ENCODE measurements around the gene MYB. TPM values are rescaled to one million over a fixed set of nuclear protein-coding genes. Genes with fewer than 3 reads are reported as not detected.
"Not testable (repeated sequence)": the region's sequence is repeated elsewhere in the genome, so short reads cannot be mapped to it uniquely, and the experiment has no call there.

MYB gene
- total RNA-seq, 1 donor from 2014 or later: 2.0 TPM

- DNase-seq: no peak
- TF ChIP-seq CTCF (IDR thresholded peaks at IDR 0.05): no peak
- H3K27me3 ChIP-seq: no peaks in the 10 kb centered on the region
- no peak overlapping the region for H3K27ac ChIP-seq
- ATAC-seq: no peak
- intact Hi-C loops (cut with DNase I): no loop called here
- no peaks in the 10 kb centered on the region for H3K4me1 ChIP-seq
- H3K9me3 ChIP-seq: no peaks in the 10 kb centered on the region
- H3K36me3 ChIP-seq: no peaks in the 10 kb centered on the region
- no peak overlapping the region for H3K4me3 ChIP-seq
These were observed 39.4 kb upstream of the MYB start for GRCh38 chr6:135141728-135142127.

GRCh38 chr6:135142232-135142631 lies 38.9 kb upstream of the MYB start:
- H3K36me3 ChIP-seq; DNase-seq; ATAC-seq; H3K4me3 ChIP-seq; H3K4me1 ChIP-seq; H3K27me3 ChIP-seq; intact Hi-C loops (cut with DNase I); H3K9me3 ChIP-seq; H3K27ac ChIP-seq: not testable (repeated sequence)

- H3K27ac ChIP-seq: no peak overlapping the region
- no peaks in the 10 kb centered on the region for H3K9me3 ChIP-seq
- no peaks in the 10 kb centered on the region for H3K27me3 ChIP-seq
- H3K36me3 ChIP-seq: no peaks in the 10 kb centered on the region
- no peak overlapping the region for H3K4me3 ChIP-seq
- H3K4me1 ChIP-seq: peaks cover 5% of the 10 kb centered on the region
- ATAC-seq (no peak), DNase-seq (no peak)
- intact Hi-C loops (cut with DNase I): no loop called here
- TF ChIP-seq CTCF (IDR thresholded peaks at IDR 0.05): no peak
These were observed 36.4 kb upstream of the MYB start for GRCh38 chr6:135144673-135145062.

GRCh38 chr6:135145063-135145800 lies 35.9 kb upstream of the MYB start:
- TF ChIP-seq CTCF (IDR thresholded peaks at IDR 0.05): peak; percentile 55

GRCh38 chr6:135146162-135146934 lies 34.8 kb upstream of the MYB start:
- Histone ChIP-seq H3K27me3 (no peaks in the 10 kb centered on the region), H3K36me3 (no peaks in the 10 kb centered on the region), H3K4me3 (no peak overlapping the region), H3K9me3 (no peaks in the 10 kb centered on the region), H3K4me1 (peaks cover 5% of the 10 kb centered on the region), H3K27ac (no peak overlapping the region)
- DNase-seq (no peak), ATAC-seq (no peak)
- no peak for TF ChIP-seq CTCF (IDR thresholded peaks at IDR 0.05)
- intact Hi-C loops (cut with DNase I): no loop called here

More at GRCh38 chr6:135145063-135145800, 35.9 kb upstream of the MYB start:
- Histone ChIP-seq H3K27ac (no peak overlapping the region), H3K27me3 (no peaks in the 10 kb centered on the region), H3K4me1 (peaks cover 5% of the 10 kb centered on the region), H3K9me3 (no peaks in the 10 kb centered on the region), H3K36me3 (no peaks in the 10 kb centered on the region), H3K4me3 (no peak overlapping the region)
- DNase-seq (no peak), ATAC-seq (peak; percentile 76)
- intact Hi-C loops (cut with DNase I): no loop called here

Data from upper lobe of right lung (tissue), 1 donor.